Measurements from ENCODE around the gene MYPOP.

The MYPOP gene

GRCh38 chr19:45901912-45902650 lies at the start of gene MYPOP:
Gene MYPOP, minus strand, starts transcription at chr19:45902613. Its CDS starts 840 bp downstream, at chr19:45901773.
- DNase-seq (ENCODE audit: low read depth, low spot score): no peak

- DNase-seq (ENCODE audit: low read depth, low spot score): no peak
Measured at GRCh38 chr19:45947926-45948325, 45.5 kb upstream of the MYPOP start.

- DNase-seq (ENCODE audit: low read depth, low spot score): no peak
Measured at GRCh38 chr19:45940515-45940805, 38.0 kb upstream of the MYPOP start.

GRCh38 chr19:45939792-45940514 lies 37.5 kb upstream of the MYPOP start:
- peak; percentile 20 for DNase-seq (ENCODE audit: low read depth, low spot score)

DNA sequence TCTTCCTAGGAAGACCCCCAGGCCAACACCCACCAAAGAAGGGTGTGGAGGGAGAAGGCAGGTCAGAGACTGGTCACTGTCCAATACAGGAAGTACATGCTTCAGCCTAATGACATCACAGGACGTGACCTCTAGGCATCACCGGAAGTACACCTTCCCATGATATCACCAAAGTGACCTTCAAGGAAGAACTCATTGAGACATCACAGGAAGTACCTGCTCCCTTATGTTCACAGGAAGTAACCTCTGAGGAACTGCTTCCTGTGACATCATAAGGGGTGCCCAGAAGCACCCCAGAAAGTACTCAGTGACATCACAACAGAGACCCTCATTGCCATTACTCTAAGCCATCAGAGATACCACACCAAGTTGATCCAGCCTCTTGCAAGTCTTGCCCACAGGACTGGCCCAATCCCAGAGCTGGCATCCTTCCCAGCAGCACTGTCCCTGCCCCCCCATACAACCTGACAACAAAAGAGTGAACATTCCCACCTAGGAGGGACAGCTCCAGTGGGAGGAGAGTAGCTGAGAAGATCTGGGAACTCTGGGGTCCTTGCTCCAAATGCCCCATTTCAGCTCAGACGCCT lies 36.4 kb upstream of the MYPOP start:
- no peak for DNase-seq (ENCODE audit: low read depth, low spot score)

GRCh38 chr19:45935267-45935666 lies 32.9 kb upstream of the MYPOP start:
- no peak for DNase-seq (ENCODE audit: low read depth, low spot score)

- no peak for DNase-seq (ENCODE audit: low read depth, low spot score)
Measured at GRCh38 chr19:45934551-45935230, 32.3 kb upstream of the MYPOP start.

GRCh38 chr19:45933759-45934158 lies 31.3 kb upstream of the MYPOP start:
- no peak for DNase-seq (ENCODE audit: low read depth, low spot score)

DNA sequence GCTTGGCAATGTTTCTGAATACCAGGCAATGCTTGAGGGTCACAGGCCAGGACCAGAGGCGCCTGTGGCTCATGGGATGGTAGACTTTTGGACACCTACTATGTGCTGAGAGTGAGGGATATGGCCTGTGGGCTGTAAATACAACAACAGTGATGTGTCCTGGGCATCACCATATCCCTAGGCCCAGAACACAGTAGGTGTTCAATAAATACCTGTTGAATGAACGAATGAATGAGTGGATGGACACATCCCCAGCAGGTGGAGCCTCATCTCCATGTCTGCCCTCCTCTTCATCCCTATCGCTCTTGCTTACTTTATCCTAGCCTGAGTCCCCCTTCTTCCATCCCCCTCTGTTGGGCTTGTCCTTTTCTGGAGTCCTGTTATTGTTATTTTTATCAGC lies 28.6 kb upstream of the MYPOP start:
- DNase-seq (ENCODE audit: low read depth, low spot score): no peak

- DNase-seq (ENCODE audit: low read depth, low spot score): no peak
Measured at GRCh38 chr19:45929247-45929646, 26.8 kb upstream of the MYPOP start.

DNA sequence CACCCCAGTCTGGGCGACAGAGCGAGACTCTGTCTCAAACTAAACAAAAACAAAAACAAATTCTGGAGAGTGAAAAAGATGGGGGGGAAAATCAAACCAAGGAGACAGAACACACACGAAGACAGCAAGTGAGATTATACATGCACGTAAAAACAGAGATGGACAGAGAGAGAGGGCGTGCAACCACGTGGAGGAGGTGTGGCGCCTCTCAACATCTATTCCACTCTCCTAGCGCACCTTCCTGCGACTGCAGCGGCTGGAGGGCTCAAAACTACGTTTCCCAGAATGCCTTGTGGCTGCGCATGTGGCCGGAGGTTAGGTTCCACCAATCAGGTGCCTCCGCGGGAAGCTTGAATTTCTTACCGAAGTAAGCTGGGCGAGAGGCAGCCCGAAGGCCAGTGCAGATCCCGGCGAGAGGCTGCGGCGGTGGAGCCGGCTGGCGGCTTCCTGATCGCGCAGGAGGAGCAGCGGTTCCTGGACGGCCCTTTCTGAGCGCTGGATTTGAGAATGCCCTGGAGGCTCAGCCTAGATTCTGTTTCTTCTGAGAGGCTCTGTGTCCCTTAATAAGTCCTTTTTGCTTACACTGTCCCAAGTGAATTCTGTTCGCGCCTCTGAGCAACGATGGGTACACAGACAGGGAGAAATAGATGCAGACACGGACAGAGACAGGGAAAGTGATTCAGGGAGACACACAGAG lies 25.3 kb upstream of the MYPOP start:
- DNase-seq (ENCODE audit: low read depth, low spot score): peak; percentile 97

DNA sequence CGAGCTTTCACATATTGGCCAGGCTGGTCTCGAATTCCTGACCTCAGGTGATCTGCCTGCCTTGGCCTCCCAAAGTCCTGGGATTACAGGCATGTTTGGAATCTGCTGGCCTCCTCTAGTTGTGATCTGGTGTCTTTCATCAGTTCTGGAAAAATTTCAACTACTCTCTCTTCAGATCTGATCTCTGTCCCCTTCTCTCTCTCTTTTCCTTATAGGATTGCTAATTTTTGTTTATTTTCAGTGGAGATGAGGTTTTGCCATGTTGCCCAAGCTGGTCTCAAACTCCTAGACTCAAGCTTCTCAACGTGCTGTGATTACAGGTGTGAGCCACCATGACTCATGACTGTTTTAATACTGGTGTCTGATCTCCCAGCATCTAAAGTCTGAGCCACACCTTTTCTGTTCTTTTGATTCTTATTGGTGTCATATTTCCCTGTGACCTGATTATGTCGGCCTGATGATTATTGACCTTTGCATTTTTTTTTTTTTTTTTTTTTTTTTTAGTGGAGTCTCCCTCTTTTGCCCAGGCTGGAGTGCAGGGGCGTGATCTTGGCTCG lies 22.6 kb upstream of the MYPOP start:
- DNase-seq (ENCODE audit: low read depth, low spot score): no peak

DNA sequence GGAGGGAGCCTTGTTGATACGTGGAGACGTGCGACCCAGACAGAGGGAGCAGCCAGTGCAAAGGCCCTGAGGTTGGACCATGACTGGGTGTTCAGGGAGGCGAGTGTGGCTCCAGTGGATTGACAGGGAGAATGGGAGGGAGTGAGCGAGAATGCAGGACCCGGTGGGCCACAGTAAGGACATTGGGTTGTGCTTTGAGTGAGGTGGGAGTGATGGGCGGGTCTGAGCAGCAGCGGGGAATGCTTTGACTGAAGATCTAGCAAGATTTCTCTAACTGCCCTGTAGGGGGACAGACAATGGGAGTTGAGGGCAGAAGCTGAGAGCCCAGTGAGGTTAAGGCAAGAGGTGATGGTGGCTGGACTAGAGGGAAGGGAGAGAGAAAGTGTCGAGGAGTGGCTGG lies 19.9 kb upstream of the MYPOP start:
- DNase-seq (ENCODE audit: low read depth, low spot score): peak; percentile 80

GRCh38 chr19:45920458-45920857 lies 18.0 kb upstream of the MYPOP start:
- DNase-seq (ENCODE audit: low read depth, low spot score): no peak

DNA sequence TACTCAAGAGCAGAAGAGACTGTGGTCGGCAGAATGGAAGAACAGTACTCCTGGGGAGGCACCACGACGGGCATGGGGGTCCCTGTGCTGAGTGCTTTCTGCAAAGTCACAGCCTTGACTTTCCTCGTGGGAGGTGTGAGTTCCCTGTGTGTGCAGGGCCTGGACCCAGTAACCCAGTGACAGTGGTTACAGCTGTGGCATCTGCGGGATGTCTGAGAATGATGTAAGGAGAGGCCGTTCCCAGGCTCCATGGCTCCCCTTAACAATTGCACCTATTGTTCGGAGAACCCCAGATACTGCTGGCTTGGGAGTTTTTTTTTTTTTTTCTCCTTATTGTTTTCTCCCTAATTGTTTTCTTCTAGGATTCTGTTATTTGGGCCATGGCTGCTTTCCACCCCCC lies 17.3 kb upstream of the MYPOP start:
- DNase-seq (ENCODE audit: low read depth, low spot score): no peak

GRCh38 chr19:45918721-45919120 lies 16.3 kb upstream of the MYPOP start:
- no peak for DNase-seq (ENCODE audit: low read depth, low spot score)

DNA sequence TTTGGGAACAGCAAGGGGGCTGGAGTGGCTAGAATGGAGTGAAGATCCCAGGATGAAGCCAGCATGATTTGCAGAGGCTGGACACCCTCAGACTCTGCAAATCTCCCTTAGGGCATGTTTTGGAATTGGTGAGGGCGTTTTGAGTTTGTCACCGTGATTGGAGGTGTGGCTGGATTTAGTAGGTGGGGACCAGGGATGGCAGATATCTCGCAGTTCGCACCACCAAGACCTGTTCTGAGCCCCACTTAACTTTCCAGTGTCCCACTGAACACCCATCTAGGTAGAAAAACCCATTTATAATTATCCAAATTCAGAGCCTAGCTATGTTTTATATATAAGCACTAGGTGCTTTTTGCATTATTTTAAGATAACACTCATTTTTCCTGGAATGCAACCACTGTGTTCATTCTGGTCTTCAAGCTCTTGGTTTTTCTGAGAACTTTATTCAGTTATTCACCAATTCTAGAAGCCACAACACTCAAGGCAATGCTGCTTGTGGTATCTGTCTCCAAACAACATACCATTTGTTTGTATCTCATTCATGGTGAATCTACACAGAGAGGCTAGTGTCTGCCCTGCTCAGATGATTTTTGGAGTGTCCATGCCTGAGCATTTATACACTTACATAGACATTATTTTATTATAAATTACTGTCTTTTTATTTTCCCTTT lies 15.1 kb upstream of the MYPOP start:
- peak; percentile 26 for DNase-seq (ENCODE audit: low read depth, low spot score)

GRCh38 chr19:45913874-45914830 lies 11.7 kb upstream of the MYPOP start, which contains the start of gene NANOS2:
Gene NANOS2, minus strand, starts transcription at chr19:45914778. Its CDS starts 85 bp downstream, at chr19:45914693.
- DNase-seq (ENCODE audit: low read depth, low spot score): peak; percentile 76

DNA sequence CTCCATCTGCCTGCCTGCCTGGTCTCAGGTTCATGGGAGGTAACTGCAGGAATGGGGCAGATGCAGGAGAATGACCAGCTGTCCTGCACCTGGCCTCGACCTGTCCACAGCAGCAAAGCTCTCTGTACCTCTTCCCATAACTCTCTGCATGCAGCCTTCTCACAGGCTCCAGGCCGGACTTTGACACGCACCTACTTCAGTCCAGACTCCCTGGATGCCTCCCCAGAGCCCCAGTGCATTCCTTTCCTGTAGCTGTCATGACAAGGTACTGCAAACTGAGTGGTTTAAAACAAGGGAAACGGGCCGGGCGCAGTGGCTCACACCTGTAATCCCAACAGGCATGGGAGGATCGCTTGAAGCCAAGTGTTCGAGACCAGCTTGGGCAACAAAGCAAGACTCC lies 8.9 kb upstream of the MYPOP start:
- no peak for DNase-seq (ENCODE audit: low read depth, low spot score)

DNA sequence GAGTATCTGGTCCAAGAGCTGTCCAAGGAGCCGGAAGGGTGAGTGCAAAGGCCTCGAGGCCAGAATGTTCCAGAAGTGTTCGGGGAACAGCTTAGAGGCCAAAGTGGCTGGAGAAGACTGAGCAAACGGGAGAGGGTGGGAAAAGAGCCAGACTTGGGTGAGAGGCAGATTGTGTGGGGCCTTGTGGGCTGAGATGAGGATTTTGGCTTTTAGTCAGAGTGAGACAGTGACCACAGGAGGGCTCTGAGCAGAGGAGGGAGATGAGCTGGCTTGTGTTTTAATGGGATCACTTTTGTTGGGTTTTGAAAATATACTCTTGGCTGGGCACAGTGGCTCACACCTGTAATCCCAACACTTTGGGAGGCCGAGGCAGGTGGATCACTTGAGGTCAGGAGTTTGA lies 6.5 kb upstream of the MYPOP start:
- DNase-seq (ENCODE audit: low read depth, low spot score): no peak
